ENCODE data around the gene VAV2.

The VAV2 gene

GRCh38 chr9:133828338-133828997 lies 163.7 kb downstream of the VAV2 start:
- TF ChIP-seq ZFX (IDR thresholded peaks at IDR 0.05; ENCODE audit: borderline replicate concordance) (no peak), CTCF (IDR thresholded peaks at IDR 0.05) (no peak)
- H3K27ac ChIP-seq = no peak overlapping the region

- no peak overlapping the region for H3K27ac ChIP-seq
- TF ChIP-seq CTCF (IDR thresholded peaks at IDR 0.05) (no peak), ZFX (IDR thresholded peaks at IDR 0.05; ENCODE audit: borderline replicate concordance) (no peak)
These were observed 165.6 kb downstream of the VAV2 start for GRCh38 chr9:133826289-133827085.

- TF ChIP-seq ZFX (IDR thresholded peaks at IDR 0.05; ENCODE audit: borderline replicate concordance) (no peak), CTCF (IDR thresholded peaks at IDR 0.05) (no peak)
- H3K27ac ChIP-seq = no peak overlapping the region
These were observed 166.4 kb downstream of the VAV2 start for GRCh38 chr9:133825555-133826218.

GRCh38 chr9:133824802-133825186 lies 167.3 kb downstream of the VAV2 start:
- H3K27ac ChIP-seq = no peak overlapping the region
- TF ChIP-seq ZFX (IDR thresholded peaks at IDR 0.05; ENCODE audit: borderline replicate concordance) (no peak), CTCF (IDR thresholded peaks at IDR 0.05) (no peak)

- no peak for TF ChIP-seq ZFX (IDR thresholded peaks at IDR 0.05; ENCODE audit: borderline replicate concordance)
- TF ChIP-seq CTCF (IDR thresholded peaks at IDR 0.05) = no peak
- H3K27ac ChIP-seq = no peak overlapping the region
These were observed 167.9 kb downstream of the VAV2 start for GRCh38 chr9:133824106-133824801.

- TF ChIP-seq CTCF (IDR thresholded peaks at IDR 0.05) (no peak), ZFX (IDR thresholded peaks at IDR 0.05; ENCODE audit: borderline replicate concordance) (no peak)
- H3K27ac ChIP-seq = no peak overlapping the region
These were observed 168.7 kb downstream of the VAV2 start for GRCh38 chr9:133823189-133824105.
